ENCODE measurements around the gene RABGAP1. TPM values are rescaled to one million over a fixed set of nuclear protein-coding genes. Genes with fewer than 3 reads are reported as not detected.

Gene RABGAP1
- total RNA-seq, 2 donors from 2014 or later, result 84.7 to 91.7 TPM

DNA sequence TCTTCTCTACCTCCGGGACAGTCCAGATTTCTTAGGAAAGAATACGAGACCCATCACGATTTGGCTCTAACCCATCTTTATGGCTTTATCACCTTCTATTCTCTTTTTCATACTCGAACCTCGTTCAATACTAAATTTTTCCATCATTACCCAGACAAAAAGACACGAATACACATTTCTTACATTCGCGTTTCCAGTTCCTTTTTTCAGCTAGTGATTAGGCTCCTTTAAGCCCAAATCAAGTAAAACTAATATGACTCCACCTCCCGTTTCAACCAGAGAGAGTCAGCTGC is 28.2 kb upstream of the RABGAP1 start:
- DNase-seq (ENCODE audit: low spot score) (no peak), ATAC-seq (ENCODE audit: insufficient number of reproducible peaks, low FRiP score, low read depth) (no peak)
- no peaks in the 10 kb centered on the region for H3K9me3 ChIP-seq
- peak overlapping the region; percentile 63 to 83 for H3K27ac ChIP-seq
- TF ChIP-seq, protein P1, sequence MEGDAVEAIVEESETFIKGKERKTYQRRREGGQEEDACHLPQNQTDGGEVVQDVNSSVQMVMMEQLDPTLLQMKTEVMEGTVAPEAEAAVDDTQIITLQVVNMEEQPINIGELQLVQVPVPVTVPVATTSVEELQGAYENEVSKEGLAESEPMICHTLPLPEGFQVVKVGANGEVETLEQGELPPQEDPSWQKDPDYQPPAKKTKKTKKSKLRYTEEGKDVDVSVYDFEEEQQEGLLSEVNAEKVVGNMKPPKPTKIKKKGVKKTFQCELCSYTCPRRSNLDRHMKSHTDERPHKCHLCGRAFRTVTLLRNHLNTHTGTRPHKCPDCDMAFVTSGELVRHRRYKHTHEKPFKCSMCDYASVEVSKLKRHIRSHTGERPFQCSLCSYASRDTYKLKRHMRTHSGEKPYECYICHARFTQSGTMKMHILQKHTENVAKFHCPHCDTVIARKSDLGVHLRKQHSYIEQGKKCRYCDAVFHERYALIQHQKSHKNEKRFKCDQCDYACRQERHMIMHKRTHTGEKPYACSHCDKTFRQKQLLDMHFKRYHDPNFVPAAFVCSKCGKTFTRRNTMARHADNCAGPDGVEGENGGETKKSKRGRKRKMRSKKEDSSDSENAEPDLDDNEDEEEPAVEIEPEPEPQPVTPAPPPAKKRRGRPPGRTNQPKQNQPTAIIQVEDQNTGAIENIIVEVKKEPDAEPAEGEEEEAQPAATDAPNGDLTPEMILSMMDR (IDR thresholded peaks at IDR 0.05), result no peak
- peak overlapping the region; percentile 76 for H3K4me3 ChIP-seq
- H3K27me3 ChIP-seq (replicated peaks; ENCODE audit: insufficient read depth), result no peaks in the 10 kb centered on the region
- peaks cover 8% of the 10 kb centered on the region for H3K36me3 ChIP-seq
- peaks cover 4 to 15% of the 10 kb centered on the region in 2 donors for H3K4me1 ChIP-seq (ENCODE audit: control insufficient read depth in 1 of 2, low read depth in 2 of 2)

DNA sequence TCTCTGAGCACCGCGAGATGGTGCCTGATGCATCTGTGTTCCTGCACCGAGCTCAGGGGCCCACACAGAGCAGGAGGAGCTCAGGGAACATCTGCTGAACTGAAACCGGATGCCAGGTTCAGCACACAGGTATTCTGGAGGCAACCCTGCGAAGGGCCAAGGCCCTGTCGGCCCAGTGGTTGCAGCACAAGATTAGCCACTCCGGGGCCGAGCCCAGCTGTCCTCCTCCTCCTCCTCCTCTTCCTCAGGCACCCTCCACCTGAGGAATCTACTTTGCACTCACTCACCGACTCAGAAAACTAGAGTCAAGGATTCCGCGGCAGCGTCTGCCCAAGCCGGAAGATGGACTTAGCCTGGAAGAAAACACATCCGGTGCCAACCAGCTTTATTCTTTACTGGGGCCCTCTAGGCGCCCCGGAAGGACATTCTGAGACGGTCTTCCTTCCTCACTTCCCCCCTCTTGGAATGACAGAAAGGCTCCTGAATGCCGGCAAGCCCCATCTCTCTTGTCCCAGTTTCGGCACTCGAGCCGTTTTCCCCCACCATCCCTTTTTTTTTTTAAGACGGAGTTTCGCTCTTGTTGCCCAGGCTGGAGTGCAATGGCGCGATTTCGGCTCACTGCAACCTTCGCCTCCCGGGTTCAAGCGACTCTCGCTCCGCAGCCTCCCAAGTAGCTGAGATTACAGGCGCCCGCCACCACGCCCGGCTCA is 27.7 kb upstream of the RABGAP1 start, which contains the start of gene ZBTB6:
TSS of gene ZBTB6 (minus strand) at position 360 of the 710 bp plus-strand sequence. CDS start 1,251 bp downstream, outside the sequence.
- ATAC-seq (ENCODE audit: insufficient number of reproducible peaks, low FRiP score, low read depth), result peak; percentile 79
- Histone ChIP-seq H3K4me3 (peak within 1 kb of the TSS; percentile 76), H3K27ac (peak within 1 kb of the TSS; percentile 63 to 83), H3K9me3 (no peaks in the 10 kb centered on the region), H3K4me1 (ENCODE audit: control insufficient read depth in 1 of 2, low read depth in 2 of 2) (peaks cover 4 to 15% of the 10 kb centered on the region in 2 donors), H3K27me3 (replicated peaks; ENCODE audit: insufficient read depth) (no peaks in the 10 kb centered on the region), H3K36me3 (peaks cover 9% of the 10 kb centered on the region)
- TF ChIP-seq, protein P1 (IDR thresholded peaks at IDR 0.05), result no peak
- peak; percentile 22 for DNase-seq (ENCODE audit: low spot score)

DNA sequence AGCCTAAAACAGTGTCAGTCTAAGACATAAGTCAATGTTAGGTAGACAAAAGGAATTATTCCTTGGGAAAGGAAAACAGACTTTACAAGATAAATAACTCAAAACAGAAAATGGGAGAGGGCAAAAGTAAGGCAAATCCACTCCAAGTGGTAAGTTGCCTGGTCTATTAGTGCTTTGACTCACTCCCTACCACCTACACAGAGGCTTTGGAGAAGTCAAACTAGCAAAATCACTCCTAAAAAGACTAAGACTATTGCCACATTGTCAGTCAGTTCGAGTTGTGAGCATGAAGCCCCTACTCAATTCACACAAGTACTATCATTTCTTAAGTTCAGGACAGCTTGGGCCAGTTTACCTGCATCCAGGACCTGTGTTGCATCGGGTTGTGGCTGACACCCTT is 22.5 kb upstream of the RABGAP1 start:
- TF ChIP-seq, protein P1 (IDR thresholded peaks at IDR 0.05), result no peak
- H3K4me3 ChIP-seq, result no peak overlapping the region
- H3K9me3 ChIP-seq, result no peaks in the 10 kb centered on the region
- peaks cover 0 to 6% of the 10 kb centered on the region in 2 donors for H3K4me1 ChIP-seq (ENCODE audit: control insufficient read depth in 1 of 2, low read depth in 2 of 2)
- DNase-seq (ENCODE audit: low spot score) (no peak), ATAC-seq (ENCODE audit: insufficient number of reproducible peaks, low FRiP score, low read depth) (no peak)
- H3K36me3 ChIP-seq, result peaks cover 3% of the 10 kb centered on the region
- H3K27ac ChIP-seq, result no peak overlapping the region
- H3K27me3 ChIP-seq (replicated peaks; ENCODE audit: insufficient read depth), result no peaks in the 10 kb centered on the region

DNA sequence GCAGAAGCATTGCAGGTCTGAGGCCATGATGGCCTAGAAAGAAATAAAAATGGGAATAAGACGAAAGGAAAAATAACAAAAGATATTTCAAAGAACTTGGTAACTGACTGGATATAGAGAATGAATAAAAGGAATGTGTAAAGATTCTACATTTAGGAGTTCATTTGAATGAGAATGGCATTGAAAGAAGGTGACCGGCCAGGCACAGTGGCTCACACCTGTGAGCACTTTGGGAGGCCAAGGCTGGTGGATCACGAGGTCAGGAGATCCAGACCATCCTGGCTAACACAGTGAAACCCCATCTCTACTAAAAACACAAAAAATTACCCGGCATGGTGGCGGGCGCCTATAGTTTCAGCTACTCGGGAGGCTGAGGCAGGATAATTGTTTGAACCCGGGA is 18.1 kb upstream of the RABGAP1 start:
- H3K27ac ChIP-seq, result no peak overlapping the region
- H3K36me3 ChIP-seq, result peaks cover 3% of the 10 kb centered on the region
- no peaks in the 10 kb centered on the region for H3K9me3 ChIP-seq
- TF ChIP-seq, protein P1 (IDR thresholded peaks at IDR 0.05), result no peak
- H3K27me3 ChIP-seq (replicated peaks; ENCODE audit: insufficient read depth), result no peaks in the 10 kb centered on the region
- no peak for ATAC-seq (ENCODE audit: insufficient number of reproducible peaks, low FRiP score, low read depth)
- H3K4me1 ChIP-seq (ENCODE audit: control insufficient read depth in 1 of 2, low read depth in 2 of 2), result no peaks in the 10 kb centered on the region
- H3K4me3 ChIP-seq, result no peak overlapping the region
- DNase-seq (ENCODE audit: low spot score), result no peak

DNA sequence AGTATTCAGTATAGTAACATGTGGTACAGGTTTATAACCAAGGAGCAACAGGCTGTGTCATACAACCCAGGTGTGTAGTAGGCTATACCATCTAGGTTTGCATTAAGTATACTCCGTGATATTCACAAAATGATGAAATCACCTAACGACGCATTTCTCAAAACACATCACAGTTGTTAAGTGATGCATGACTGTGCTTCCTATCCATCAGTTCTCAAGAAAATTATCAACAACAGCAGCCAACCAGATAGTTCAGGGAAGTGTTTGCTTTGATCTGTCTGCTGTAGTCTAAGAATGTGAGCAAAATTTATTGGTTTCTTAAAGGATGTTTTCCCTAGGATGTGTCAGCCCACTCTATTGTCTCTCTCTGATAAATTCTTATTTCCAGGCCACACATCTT is 16.9 kb upstream of the RABGAP1 start:
- no peaks in the 10 kb centered on the region for H3K36me3 ChIP-seq
- TF ChIP-seq, protein P1 (IDR thresholded peaks at IDR 0.05), result no peak
- H3K27me3 ChIP-seq (replicated peaks; ENCODE audit: insufficient read depth), result no peaks in the 10 kb centered on the region
- no peaks in the 10 kb centered on the region for H3K4me1 ChIP-seq (ENCODE audit: control insufficient read depth in 1 of 2, low read depth in 2 of 2)
- DNase-seq (ENCODE audit: low spot score) (no peak), ATAC-seq (ENCODE audit: insufficient number of reproducible peaks, low FRiP score, low read depth) (no peak)
- H3K9me3 ChIP-seq, result no peaks in the 10 kb centered on the region
- H3K4me3 ChIP-seq, result no peak overlapping the region
- H3K27ac ChIP-seq, result no peak overlapping the region

All from thoracic aorta (tissue), 2 donors.